ENCODE results near the gene TXNRD3.

- TF ChIP-seq CTCF (conservative IDR thresholded peaks at IDR 0.05; ENCODE audit: low read depth, low read length) = no peak
- TF ChIP-seq FOS (IDR thresholded peaks at IDR 0.05; ENCODE audit: low read depth, low read length) = no peak
- TF ChIP-seq MAFK (IDR thresholded peaks at IDR 0.05; ENCODE audit: low read depth, low read length) = no peak
- TF ChIP-seq SMC3 (IDR thresholded peaks at IDR 0.05; ENCODE audit: low read depth, low read length) = no peak
Measured at GRCh38 chr3:126677862-126678503, 23.1 kb upstream of the TXNRD3 start.
